Activated naive CD4-positive, alpha-beta T cell treated with anti-CD3 and anti-CD28 coated beads, Interleukin-2, amount 10 ng/mL, durations not matched to agents 7 days and 5 days (primary cell): ENCODE measurements around the gene SLITRK6.

Experiments
- CTCF ChIA-PET: fragments of 350-600 bp; sonication (Branson Sonifier 250); formaldehyde crosslinking; loops from one replicate; lab custom pipeline; 2021; ENCODE audit warnings: antibody characterized with exemption; lab: Charles Lee
- DNase-seq: peaks from one replicate; pipeline ENCODE4 v3.0.0-alpha.2; 2020
- H3K27ac Mint-ChIP-seq: one replicate; pipeline ENCODE4 v1.8.0; 2021; ENCODE audit warnings: mild to moderate bottlenecking, moderate library complexity, mixed read lengths
- H3K27me3 Mint-ChIP-seq: one replicate; pipeline ENCODE4 v1.8.0; 2021; ENCODE audit warnings: mild to moderate bottlenecking, mixed read lengths
- H3K36me3 Mint-ChIP-seq: one replicate; pipeline ENCODE4 v1.8.0; 2021; ENCODE audit warnings: mixed read lengths
- H3K4me1 Mint-ChIP-seq: one replicate; pipeline ENCODE4 v1.8.0; 2021; ENCODE audit warnings: mixed read lengths
- H3K4me3 Mint-ChIP-seq: one replicate; pipeline ENCODE4 v1.8.0; 2021; ENCODE audit warnings: mild to moderate bottlenecking, moderate library complexity, mixed read lengths
- H3K9me3 Mint-ChIP-seq: one replicate; pipeline ENCODE4 v1.8.0; 2021; ENCODE audit warnings: mixed read lengths

Gene SLITRK6

GRCh38 chr13:85799097-85799582 lies at the start of gene SLITRK6:
Gene SLITRK6 (minus strand): TSS chr13:85799419. CDS start chr13:85796508, 2,911 bp downstream.
- H3K4me1 Mint-ChIP-seq, result no peaks in the 10 kb centered on the region

GRCh38 chr13:85847012-85847411 lies 47.8 kb upstream of the SLITRK6 start:
- CTCF ChIA-PET, result no interaction called here
- Mint-ChIP-seq H3K4me3 (no peak overlapping the region), H3K27ac (no peak overlapping the region), H3K36me3 (no peaks in the 10 kb centered on the region), H3K27me3 (no peaks in the 10 kb centered on the region), H3K4me1 (no peaks in the 10 kb centered on the region), H3K9me3 (peaks cover 6% of the 10 kb centered on the region)
- DNase-seq, result no peak

More at GRCh38 chr13:85799097-85799582, at the start of gene SLITRK6:
- no peak for DNase-seq
- no peak within 1 kb of the TSS for H3K4me3 Mint-ChIP-seq
- no peaks in the 10 kb centered on the region for H3K27me3 Mint-ChIP-seq
- CTCF ChIA-PET, result no interaction called here
- H3K9me3 Mint-ChIP-seq, result no peaks in the 10 kb centered on the region
- no peak within 1 kb of the TSS for H3K27ac Mint-ChIP-seq
- H3K36me3 Mint-ChIP-seq, result no peaks in the 10 kb centered on the region

- H3K4me3 Mint-ChIP-seq, result no peak overlapping the region
- H3K27me3 Mint-ChIP-seq, result no peaks in the 10 kb centered on the region
Measured at GRCh38 chr13:85841427-85841826, 42.2 kb upstream of the SLITRK6 start.

GRCh38 chr13:85833921-85834320 lies 34.7 kb upstream of the SLITRK6 start:
- CTCF ChIA-PET, result interaction anchor here (1.0 kb wide), 1 partner anchor 19 kb away, joined by 3 read pairs; no protein-coding TSS in a partner anchor

More at GRCh38 chr13:85841427-85841826, 42.2 kb upstream of the SLITRK6 start:
- H3K9me3 Mint-ChIP-seq, result no peaks in the 10 kb centered on the region
- H3K4me1 Mint-ChIP-seq, result no peaks in the 10 kb centered on the region
- no peak overlapping the region for H3K27ac Mint-ChIP-seq
- H3K36me3 Mint-ChIP-seq, result no peaks in the 10 kb centered on the region
- DNase-seq, result no peak
- CTCF ChIA-PET, result no interaction called here

GRCh38 chr13:85828094-85828684 lies 29.0 kb upstream of the SLITRK6 start:
- no peaks in the 10 kb centered on the region for H3K9me3 Mint-ChIP-seq
- DNase-seq, result no peak
- CTCF ChIA-PET, result interaction anchor here (1.1 to 2.1 kb wide), 2 partner anchors 10 to 210 kb away, joined by 3 to 7 read pairs; no protein-coding TSS in a partner anchor
- H3K4me3 Mint-ChIP-seq, result no peak overlapping the region
- H3K4me1 Mint-ChIP-seq, result no peaks in the 10 kb centered on the region
- H3K27me3 Mint-ChIP-seq, result no peaks in the 10 kb centered on the region
- no peaks in the 10 kb centered on the region for H3K36me3 Mint-ChIP-seq
- no peak overlapping the region for H3K27ac Mint-ChIP-seq

More at GRCh38 chr13:85833921-85834320, 34.7 kb upstream of the SLITRK6 start:
- Mint-ChIP-seq H3K27me3 (no peaks in the 10 kb centered on the region), H3K4me1 (no peaks in the 10 kb centered on the region), H3K4me3 (no peak overlapping the region), H3K27ac (no peak overlapping the region), H3K36me3 (no peaks in the 10 kb centered on the region), H3K9me3 (no peaks in the 10 kb centered on the region)
- no peak for DNase-seq

GRCh38 chr13:85825454-85825853 lies 26.2 kb upstream of the SLITRK6 start:
- no peaks in the 10 kb centered on the region for H3K9me3 Mint-ChIP-seq
- no peak for DNase-seq
- no peaks in the 10 kb centered on the region for H3K36me3 Mint-ChIP-seq
- no peaks in the 10 kb centered on the region for H3K27me3 Mint-ChIP-seq
- H3K4me3 Mint-ChIP-seq, result no peak overlapping the region
- H3K27ac Mint-ChIP-seq, result no peak overlapping the region
- CTCF ChIA-PET, result no interaction called here
- H3K4me1 Mint-ChIP-seq, result no peaks in the 10 kb centered on the region

- H3K4me1 Mint-ChIP-seq, result no peaks in the 10 kb centered on the region
- H3K27ac Mint-ChIP-seq, result no peak overlapping the region
- H3K27me3 Mint-ChIP-seq, result no peaks in the 10 kb centered on the region
- CTCF ChIA-PET, result no interaction called here
- no peak overlapping the region for H3K4me3 Mint-ChIP-seq
- H3K36me3 Mint-ChIP-seq, result no peaks in the 10 kb centered on the region
- H3K9me3 Mint-ChIP-seq, result no peaks in the 10 kb centered on the region
- DNase-seq, result no peak
Measured at GRCh38 chr13:85823832-85824231, 24.6 kb upstream of the SLITRK6 start.

GRCh38 chr13:85819513-85819912 lies 20.3 kb upstream of the SLITRK6 start:
- H3K9me3 Mint-ChIP-seq, result peaks cover 2% of the 10 kb centered on the region
- no peaks in the 10 kb centered on the region for H3K27me3 Mint-ChIP-seq
- no peaks in the 10 kb centered on the region for H3K36me3 Mint-ChIP-seq
- H3K4me1 Mint-ChIP-seq, result no peaks in the 10 kb centered on the region
- no peak overlapping the region for H3K27ac Mint-ChIP-seq
- CTCF ChIA-PET, result interaction anchor here (2.7 kb wide), 1 partner anchor 9 kb away, joined by 7 read pairs; no protein-coding TSS in a partner anchor
- H3K4me3 Mint-ChIP-seq, result no peak overlapping the region
- no peak for DNase-seq

- Mint-ChIP-seq H3K27me3 (no peaks in the 10 kb centered on the region), H3K4me3 (no peak overlapping the region), H3K36me3 (no peaks in the 10 kb centered on the region), H3K9me3 (peaks cover 3% of the 10 kb centered on the region), H3K4me1 (no peaks in the 10 kb centered on the region), H3K27ac (no peak overlapping the region)
- CTCF ChIA-PET, result no interaction called here
- no peak for DNase-seq
Measured at GRCh38 chr13:85816413-85816812, 17.2 kb upstream of the SLITRK6 start.

GRCh38 chr13:85812282-85812681 lies 13.1 kb upstream of the SLITRK6 start:
- H3K36me3 Mint-ChIP-seq, result no peaks in the 10 kb centered on the region
- H3K27me3 Mint-ChIP-seq, result no peaks in the 10 kb centered on the region
- no peaks in the 10 kb centered on the region for H3K4me1 Mint-ChIP-seq
- H3K27ac Mint-ChIP-seq, result no peak overlapping the region
- no peak for DNase-seq
- CTCF ChIA-PET, result no interaction called here
- H3K9me3 Mint-ChIP-seq, result peaks cover 3% of the 10 kb centered on the region
- H3K4me3 Mint-ChIP-seq, result no peak overlapping the region

- Mint-ChIP-seq H3K4me1 (no peaks in the 10 kb centered on the region), H3K27ac (no peak overlapping the region), H3K27me3 (no peaks in the 10 kb centered on the region), H3K4me3 (no peak overlapping the region), H3K36me3 (no peaks in the 10 kb centered on the region), H3K9me3 (no peaks in the 10 kb centered on the region)
- no peak for DNase-seq
- CTCF ChIA-PET, result no interaction called here
Measured at GRCh38 chr13:85808811-85809210, 9.6 kb upstream of the SLITRK6 start.

GRCh38 chr13:85806553-85807175 lies 7.4 kb upstream of the SLITRK6 start:
- CTCF ChIA-PET, result interaction anchor here (1.4 kb wide), 1 partner anchor 910 kb away, joined by 9 read pairs; no protein-coding TSS in a partner anchor
- no peaks in the 10 kb centered on the region for H3K36me3 Mint-ChIP-seq
- H3K4me3 Mint-ChIP-seq, result no peak overlapping the region
- no peak overlapping the region for H3K27ac Mint-ChIP-seq
- no peaks in the 10 kb centered on the region for H3K4me1 Mint-ChIP-seq
- no peak for DNase-seq
- H3K27me3 Mint-ChIP-seq, result no peaks in the 10 kb centered on the region
- no peaks in the 10 kb centered on the region for H3K9me3 Mint-ChIP-seq

- no peaks in the 10 kb centered on the region for H3K36me3 Mint-ChIP-seq
- CTCF ChIA-PET, result no interaction called here
- no peak for DNase-seq
- H3K27ac Mint-ChIP-seq, result no peak overlapping the region
- H3K27me3 Mint-ChIP-seq, result no peaks in the 10 kb centered on the region
- H3K4me3 Mint-ChIP-seq, result no peak overlapping the region
- no peaks in the 10 kb centered on the region for H3K9me3 Mint-ChIP-seq
- H3K4me1 Mint-ChIP-seq, result no peaks in the 10 kb centered on the region
Measured at GRCh38 chr13:85798556-85798955, 663 bp downstream of the SLITRK6 start.

- H3K9me3 Mint-ChIP-seq, result no peaks in the 10 kb centered on the region
- H3K36me3 Mint-ChIP-seq, result no peaks in the 10 kb centered on the region
- DNase-seq, result no peak
- no peak overlapping the region for H3K27ac Mint-ChIP-seq
- no peak overlapping the region for H3K4me3 Mint-ChIP-seq
- no peaks in the 10 kb centered on the region for H3K27me3 Mint-ChIP-seq
- H3K4me1 Mint-ChIP-seq, result no peaks in the 10 kb centered on the region
- CTCF ChIA-PET, result no interaction called here
Measured at GRCh38 chr13:85797311-85797710, 1.9 kb downstream of the SLITRK6 start.

GRCh38 chr13:85785205-85785604 lies 14.0 kb downstream of the SLITRK6 start:
- Mint-ChIP-seq H3K4me1 (no peaks in the 10 kb centered on the region), H3K27me3 (no peaks in the 10 kb centered on the region), H3K36me3 (no peaks in the 10 kb centered on the region), H3K4me3 (no peak overlapping the region), H3K9me3 (no peaks in the 10 kb centered on the region), H3K27ac (no peak overlapping the region)
- CTCF ChIA-PET, result no interaction called here
- DNase-seq, result no peak
